Trophoblast cell (in vitro differentiated cells and primary cell): ENCODE data around the gene REEP5.
"Not testable (repeated sequence)": the region's sequence is repeated elsewhere in the genome, so short reads cannot be mapped to it uniquely, and the experiment has no call there.

Experiments
- DNase-seq, 2 donors: peaks; one replicate each; pipeline ENCODE4 v3.0.0-alpha.2; 2016
- H2AFZ ChIP-seq: 2 replicates; pipeline ENCODE4 v1.6.1; 2013; ENCODE audit warnings: low read length, moderate library complexity, mild to moderate bottlenecking; ENCODE audit not compliant: insufficient read depth, poor library complexity
- H2AK5ac ChIP-seq: 2 replicates; pipeline ENCODE4 v1.6.1; 2013; ENCODE audit warnings: mild to moderate bottlenecking, low read length
- H2BK120ac ChIP-seq: 2 replicates; pipeline ENCODE4 v1.6.1; 2013; ENCODE audit warnings: low read length, mild to moderate bottlenecking, moderate library complexity; ENCODE audit not compliant: insufficient read depth, poor library complexity
- H2BK12ac ChIP-seq: 2 replicates; pipeline ENCODE4 v1.6.1; 2013; ENCODE audit warnings: mild to moderate bottlenecking, low read length, moderate library complexity
- H2BK5ac ChIP-seq: 2 replicates; pipeline ENCODE4 v1.6.1; 2013; ENCODE audit warnings: low read length, low read depth, moderate library complexity, mild to moderate bottlenecking; ENCODE audit not compliant: poor library complexity
- H3K14ac ChIP-seq: 2 replicates; pipeline ENCODE4 v1.6.1; 2013; ENCODE audit warnings: mild to moderate bottlenecking, low read length
- H3K18ac ChIP-seq: 2 replicates; pipeline ENCODE4 v1.6.1; 2013; ENCODE audit warnings: mild to moderate bottlenecking, low read length
- H3K23ac ChIP-seq: 2 replicates; pipeline ENCODE4 v1.6.1; 2013; ENCODE audit warnings: low read length
- H3K27ac ChIP-seq: 2 replicates; pipeline ENCODE4 v1.5.1; 2013; ENCODE audit warnings: low read depth, mild to moderate bottlenecking, inconsistent platforms, low read length, moderate library complexity
- H3K27me3 ChIP-seq: 2 replicates; pipeline ENCODE4 v1.6.1; 2013; ENCODE audit warnings: inconsistent platforms, mild to moderate bottlenecking, low read length, moderate library complexity; ENCODE audit not compliant: insufficient read depth
- H3K36me3 ChIP-seq, 2 experiments: 1 replicate in 1 of 2; 2 replicates in 1 of 2; pipeline ENCODE4 v1.6.1; 2013; ENCODE audit warnings: low read length in 2 of 2, mild to moderate bottlenecking in 2 of 2, moderate library complexity in 1 of 2; ENCODE audit not compliant: insufficient read depth in 2 of 2, control insufficient read depth in 1 of 2
- H3K4ac ChIP-seq: 2 replicates; pipeline ENCODE4 v1.6.1; 2013; ENCODE audit warnings: low read depth, mild to moderate bottlenecking, low read length, moderate library complexity
- H3K4me1 ChIP-seq, 2 experiments: 1 replicate in 1 of 2; 2 replicates in 1 of 2; pipeline ENCODE4 v1.6.1; 2013; ENCODE audit warnings: low read length in 2 of 2, mild to moderate bottlenecking in 2 of 2, moderate library complexity in 1 of 2; ENCODE audit not compliant: insufficient read depth in 2 of 2, control insufficient read depth in 1 of 2
- H3K4me2 ChIP-seq: 2 replicates; pipeline ENCODE4 v1.6.1; 2013; ENCODE audit warnings: inconsistent platforms, mild to moderate bottlenecking, low read length, moderate library complexity
- H3K4me3 ChIP-seq: 2 replicates; pipeline ENCODE4 v1.5.1; 2013; ENCODE audit warnings: mild to moderate bottlenecking, low read depth, low read length, inconsistent platforms
- H3K79me1 ChIP-seq: one replicate; pipeline ENCODE4 v1.6.1; 2013; ENCODE audit warnings: low read length
- H3K79me2 ChIP-seq: 2 replicates; pipeline ENCODE4 v1.6.1; 2013; ENCODE audit warnings: low read length, mild to moderate bottlenecking; ENCODE audit not compliant: control insufficient read depth, insufficient read depth, poor library complexity
- H3K9ac ChIP-seq: 2 replicates; pipeline ENCODE4 v1.6.1; 2013; ENCODE audit warnings: mild to moderate bottlenecking, low read length
- H3K9me3 ChIP-seq: 2 replicates; pipeline ENCODE4 v1.6.1; 2013; ENCODE audit warnings: low read depth, mild to moderate bottlenecking, control low read depth, inconsistent platforms, low read length; ENCODE audit not compliant: insufficient read depth
- H4K12ac ChIP-seq: 2 replicates; pipeline ENCODE4 v1.6.1; 2013; ENCODE audit warnings: low read depth, mild to moderate bottlenecking, low read length, moderate library complexity
- H4K8ac ChIP-seq: 2 replicates; pipeline ENCODE4 v1.6.1; 2013; ENCODE audit warnings: low read depth, mild to moderate bottlenecking, low read length, moderate library complexity
- H4K91ac ChIP-seq: one replicate; pipeline ENCODE4 v1.6.1; 2013; ENCODE audit warnings: low read depth, mild to moderate bottlenecking, low read length, moderate library complexity
- WGBS: extraction: QIAGEN DNeasy Blood & Tissue Kit; methylation state at CpG from one replicate; pipeline ENCODE4 v1.1.7; 2013; ENCODE audit warnings: missing lambda C conversion rate; ENCODE audit not compliant: insufficient read length, insufficient coverage; ENCODE audit errors: extremely low coverage; 5-methylcytosine and 5-hydroxymethylcytosine counted together

Gene REEP5

GRCh38 chr5:112892066-112892465 lies 30.0 kb downstream of the REEP5 start:
- not testable (repeated sequence) for H3K4me3 ChIP-seq, H3K79me2 ChIP-seq, H3K14ac ChIP-seq, H3K9ac ChIP-seq, H3K9me3 ChIP-seq, H3K27ac ChIP-seq, H3K23ac ChIP-seq, H2AK5ac ChIP-seq, H2BK5ac ChIP-seq, H3K4me2 ChIP-seq, H3K4me1 ChIP-seq, H2BK12ac ChIP-seq, H3K18ac ChIP-seq, H4K91ac ChIP-seq, H3K27me3 ChIP-seq, H2AFZ ChIP-seq, H2BK120ac ChIP-seq, H3K79me1 ChIP-seq, H3K4ac ChIP-seq, H4K8ac ChIP-seq, H4K12ac ChIP-seq
- peaks cover 12 to 20% of the 10 kb centered on the region in 2 experiments for H3K36me3 ChIP-seq
- no CpG with 5 or more reads among the region's 8 CpGs for WGBS
- DNase-seq, result peak; percentile 62 to 77

DNA sequence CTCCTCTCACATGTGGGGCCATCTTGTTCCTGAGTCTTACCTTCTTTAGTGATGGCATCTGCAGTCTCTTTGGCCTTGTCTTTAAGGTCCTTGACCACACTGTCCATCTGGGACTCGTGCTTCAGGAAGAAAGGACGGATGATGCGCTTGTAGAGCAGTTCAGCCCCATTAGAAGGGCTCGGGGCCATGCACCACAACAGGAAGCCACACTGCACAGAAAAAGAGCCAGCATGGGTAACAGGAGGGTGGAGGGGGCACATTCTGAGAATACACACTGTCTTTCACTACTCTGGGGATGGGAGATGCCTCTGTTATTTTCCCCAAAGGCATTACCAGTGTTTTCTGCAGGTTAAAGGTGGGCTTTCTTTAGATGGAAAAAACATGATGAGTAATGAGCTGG lies 35.1 kb downstream of the REEP5 start:
- no peak overlapping the region for H3K4me2 ChIP-seq
- H3K27me3 ChIP-seq, result no peaks in the 10 kb centered on the region
- H2BK120ac ChIP-seq, result no peak overlapping the region
- H3K4me1 ChIP-seq, result no peaks in the 10 kb centered on the region
- no peak overlapping the region for H4K8ac ChIP-seq
- H2BK12ac ChIP-seq, result no peak overlapping the region
- no peaks in the 10 kb centered on the region for H3K9me3 ChIP-seq
- H2AK5ac ChIP-seq, result no peak overlapping the region
- no peak overlapping the region for H3K4ac ChIP-seq
- no peak overlapping the region for H4K12ac ChIP-seq
- H3K23ac ChIP-seq, result no peak overlapping the region
- no peak overlapping the region for H2BK5ac ChIP-seq
- H3K4me3 ChIP-seq, result no peak overlapping the region
- WGBS, result no CpG with 5 or more reads among the region's 4 CpGs
- no peak overlapping the region for H3K9ac ChIP-seq
- H3K79me2 ChIP-seq, result no peaks in the 10 kb centered on the region
- no peak overlapping the region for H3K14ac ChIP-seq
- no peak for DNase-seq
- no peak overlapping the region for H3K27ac ChIP-seq
- peaks cover 12 to 39% of the 10 kb centered on the region in 2 experiments for H3K36me3 ChIP-seq
- no peak overlapping the region for H2AFZ ChIP-seq
- no peaks in the 10 kb centered on the region for H3K79me1 ChIP-seq
- H4K91ac ChIP-seq, result no peak overlapping the region
- no peak overlapping the region for H3K18ac ChIP-seq

DNA sequence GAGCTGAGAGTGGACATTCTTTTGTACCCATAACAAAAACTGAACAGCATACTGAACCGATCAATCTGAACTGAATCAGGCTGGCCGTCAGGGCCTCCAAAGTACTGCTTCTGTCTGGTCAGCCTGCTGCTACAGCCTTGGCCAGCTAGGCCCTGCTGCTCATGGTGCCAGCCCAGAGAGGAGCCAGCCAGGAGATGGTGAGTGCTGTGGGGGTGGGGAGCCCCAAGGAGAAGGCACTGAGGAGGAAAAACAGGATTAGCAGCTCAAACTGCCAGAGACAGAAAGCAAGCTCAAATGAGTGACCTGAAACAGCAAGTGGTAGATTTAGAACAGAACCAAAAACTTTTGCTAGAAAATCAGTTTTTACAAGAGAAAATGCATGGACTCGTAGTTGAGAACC lies 37.0 kb downstream of the REEP5 start:
- H2AK5ac ChIP-seq, result no peak overlapping the region
- no peaks in the 10 kb centered on the region for H3K9me3 ChIP-seq
- H2AFZ ChIP-seq, result no peak overlapping the region
- H3K79me2 ChIP-seq, result no peaks in the 10 kb centered on the region
- peaks cover 11 to 44% of the 10 kb centered on the region in 2 experiments for H3K36me3 ChIP-seq
- H2BK12ac ChIP-seq, result no peak overlapping the region
- no peaks in the 10 kb centered on the region for H3K4me1 ChIP-seq
- no peaks in the 10 kb centered on the region for H3K27me3 ChIP-seq
- H2BK120ac ChIP-seq, result no peak overlapping the region
- H2BK5ac ChIP-seq, result no peak overlapping the region
- peak overlapping the region; percentile 63 for H3K18ac ChIP-seq
- no peak overlapping the region for H3K4ac ChIP-seq
- no peak overlapping the region for H3K9ac ChIP-seq
- H3K4me3 ChIP-seq, result no peak overlapping the region
- no peak overlapping the region for H3K14ac ChIP-seq
- no peak overlapping the region for H4K91ac ChIP-seq
- no peak overlapping the region for H3K4me2 ChIP-seq
- DNase-seq, result no peak
- H4K8ac ChIP-seq, result no peak overlapping the region
- H3K27ac ChIP-seq, result no peak overlapping the region
- no peak overlapping the region for H4K12ac ChIP-seq
- WGBS, result no CpG with 5 or more reads among the region's 3 CpGs
- no peaks in the 10 kb centered on the region for H3K79me1 ChIP-seq
- H3K23ac ChIP-seq, result no peak overlapping the region

DNA sequence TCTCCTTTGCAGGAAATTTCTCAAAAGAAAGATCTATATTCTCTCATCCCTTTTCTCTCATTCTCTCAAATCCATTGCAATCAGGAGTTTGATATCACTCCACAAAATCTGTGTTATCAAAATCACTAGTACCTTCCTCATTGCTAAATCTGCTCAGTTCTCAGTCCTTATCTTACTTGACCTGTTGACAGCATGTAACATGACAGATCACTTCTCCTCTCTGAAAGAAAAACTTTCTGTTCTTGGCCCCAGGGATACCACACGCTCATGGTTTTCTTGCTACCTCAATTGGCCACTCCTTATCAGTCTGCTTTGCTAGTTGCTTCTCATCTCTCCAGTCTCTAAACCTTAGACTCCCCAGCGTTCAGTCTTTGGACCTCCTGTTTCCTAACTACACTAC lies 38.8 kb downstream of the REEP5 start:
- H3K36me3 ChIP-seq, result peaks cover 9 to 45% of the 10 kb centered on the region in 2 experiments
- H3K27ac ChIP-seq, result no peak overlapping the region
- no peak overlapping the region for H4K91ac ChIP-seq
- no peak overlapping the region for H3K4ac ChIP-seq
- no peak overlapping the region for H4K8ac ChIP-seq
- no peaks in the 10 kb centered on the region for H3K79me2 ChIP-seq
- no peak overlapping the region for H4K12ac ChIP-seq
- no peaks in the 10 kb centered on the region for H3K79me1 ChIP-seq
- no CpG with 5 or more reads among the region's 2 CpGs for WGBS
- H3K9me3 ChIP-seq, result no peaks in the 10 kb centered on the region
- no peak overlapping the region for H3K18ac ChIP-seq
- H2BK12ac ChIP-seq, result no peak overlapping the region
- H3K4me1 ChIP-seq, result no peaks in the 10 kb centered on the region
- no peak overlapping the region for H3K23ac ChIP-seq
- no peak overlapping the region for H3K14ac ChIP-seq
- no peak overlapping the region for H2AK5ac ChIP-seq
- no peak overlapping the region for H2BK120ac ChIP-seq
- H3K4me3 ChIP-seq, result no peak overlapping the region
- H2AFZ ChIP-seq, result no peak overlapping the region
- no peaks in the 10 kb centered on the region for H3K27me3 ChIP-seq
- H3K4me2 ChIP-seq, result no peak overlapping the region
- no peak for DNase-seq
- no peak overlapping the region for H3K9ac ChIP-seq
- no peak overlapping the region for H2BK5ac ChIP-seq
